Subcutaneous abdominal adipose tissue (tissue), 5 donors: ENCODE data around the gene EME1.

Experiments
- H3K27ac ChIP-seq: one replicate; pipeline ENCODE4 v1.7.0; 2013; ENCODE audit warnings: low read depth, mild to moderate bottlenecking, inconsistent platforms, low read length, moderate library complexity
- H3K27me3 ChIP-seq, 5 donors: one replicate each; pipeline ENCODE4 v1.7.0; 2013; ENCODE audit warnings: low read length in 5 of 5, inconsistent platforms in 1 of 5; ENCODE audit not compliant: control insufficient read depth in 5 of 5, insufficient read depth in 4 of 5
- H3K36me3 ChIP-seq, 5 donors: one replicate each; pipeline ENCODE4 v1.7.0; 2013; ENCODE audit warnings: low read length in 5 of 5; ENCODE audit not compliant: control insufficient read depth in 5 of 5, insufficient read depth in 5 of 5
- H3K4me1 ChIP-seq, 5 donors: one replicate each; pipeline ENCODE4 v1.7.0; 2013; ENCODE audit warnings: low read length in 5 of 5, mild to moderate bottlenecking in 3 of 5, moderate library complexity in 1 of 5; ENCODE audit not compliant: control insufficient read depth in 5 of 5, insufficient read depth in 5 of 5
- H3K4me3 ChIP-seq, 5 donors: one replicate each; pipeline ENCODE4 v1.7.0; 2013; ENCODE audit warnings: low read length in 5 of 5, low read depth in 1 of 5
- H3K9ac ChIP-seq, 5 donors: one replicate each; pipeline ENCODE4 v1.7.0; 2013; ENCODE audit warnings: low read length in 5 of 5, mild to moderate bottlenecking in 4 of 5, moderate library complexity in 3 of 5
- H3K9me3 ChIP-seq, 5 donors: one replicate each; pipeline ENCODE4 v1.7.0; 2013; ENCODE audit warnings: low read length in 5 of 5; ENCODE audit not compliant: control insufficient read depth in 5 of 5
- donor health status: healthy.
- donor health status: healthy.
- donor health status: healthy.
- donor health status: healthy.
- donor health status: healthy.

Gene EME1

GRCh38 chr17:50372758-50373556 lies at the start of gene EME1, which contains the start of gene MRPL27:
Gene EME1 (plus strand): TSS chr17:50373229. CDS start chr17:50375209, 1,980 bp downstream.
Gene MRPL27 (minus strand): TSS chr17:50373184. CDS start chr17:50373170, 14 bp downstream.
- no peaks in the 10 kb centered on the region for H3K27me3 ChIP-seq
- H3K4me3 ChIP-seq: peak within 1 kb of the TSS; percentile 86 to 98 (median 94)
- peak within 1 kb of the TSS; percentile 78 to 96 (median 91) for H3K9ac ChIP-seq
- peaks cover 3 to 19% (median 16%) of the 10 kb centered on the region in 5 donors for H3K4me1 ChIP-seq
- no peaks in the 10 kb centered on the region for H3K9me3 ChIP-seq
- peak within 1 kb of the TSS; percentile 89 for H3K27ac ChIP-seq
- H3K36me3 ChIP-seq: peaks cover 9 to 25% (median 23%) of the 10 kb centered on the region in 5 donors

GRCh38 chr17:50325906-50326305 lies 47.1 kb upstream of the EME1 start:
- no peak overlapping the region for H3K9ac ChIP-seq
- no peak overlapping the region for H3K27ac ChIP-seq
- no peak overlapping the region for H3K4me3 ChIP-seq
- no peaks in the 10 kb centered on the region for H3K9me3 ChIP-seq
- peaks cover 0 to 8% (median 5%) of the 10 kb centered on the region in 5 donors for H3K4me1 ChIP-seq
- no peaks in the 10 kb centered on the region for H3K27me3 ChIP-seq
- no peaks in the 10 kb centered on the region for H3K36me3 ChIP-seq

- Histone ChIP-seq H3K27ac (no peak overlapping the region), H3K4me1 (peaks cover 0 to 8% (median 5%) of the 10 kb centered on the region in 5 donors)
Observed at GRCh38 chr17:50326831-50327364, 46.1 kb upstream of the EME1 start.

GRCh38 chr17:50328363-50329325 lies 44.4 kb upstream of the EME1 start:
- no peak overlapping the region for H3K27ac ChIP-seq
- no peaks in the 10 kb centered on the region for H3K9me3 ChIP-seq
- peaks cover 0 to 8% (median 5%) of the 10 kb centered on the region in 5 donors for H3K4me1 ChIP-seq
- no peak overlapping the region for H3K9ac ChIP-seq
- no peak overlapping the region for H3K4me3 ChIP-seq
- no peaks in the 10 kb centered on the region for H3K36me3 ChIP-seq
- H3K27me3 ChIP-seq: peaks cover 0 to 6% (median 0%) of the 10 kb centered on the region in 5 donors

More at GRCh38 chr17:50326831-50327364, 46.1 kb upstream of the EME1 start:
- H3K9ac ChIP-seq: no peak overlapping the region
- no peak overlapping the region for H3K4me3 ChIP-seq
- no peaks in the 10 kb centered on the region for H3K9me3 ChIP-seq
- H3K36me3 ChIP-seq: no peaks in the 10 kb centered on the region
- no peaks in the 10 kb centered on the region for H3K27me3 ChIP-seq

- peaks cover 0 to 8% (median 5%) of the 10 kb centered on the region in 5 donors for H3K4me1 ChIP-seq
- H3K36me3 ChIP-seq: no peaks in the 10 kb centered on the region
- no peak overlapping the region for H3K4me3 ChIP-seq
- H3K27ac ChIP-seq: no peak overlapping the region
- H3K9ac ChIP-seq: no peak overlapping the region
- H3K9me3 ChIP-seq: no peaks in the 10 kb centered on the region
- peaks cover 0 to 6% (median 0%) of the 10 kb centered on the region in 5 donors for H3K27me3 ChIP-seq
Observed at GRCh38 chr17:50329716-50330115, 43.3 kb upstream of the EME1 start.

GRCh38 chr17:50330151-50330775 lies 42.8 kb upstream of the EME1 start:
- Histone ChIP-seq H3K36me3 (no peaks in the 10 kb centered on the region), H3K4me3 (no peak overlapping the region), H3K4me1 (peaks cover 0 to 8% (median 5%) of the 10 kb centered on the region in 5 donors), H3K27ac (no peak overlapping the region), H3K9ac (no peak overlapping the region), H3K9me3 (no peaks in the 10 kb centered on the region), H3K27me3 (peaks cover 0 to 6% (median 0%) of the 10 kb centered on the region in 5 donors)

- no peaks in the 10 kb centered on the region for H3K9me3 ChIP-seq
- H3K9ac ChIP-seq: no peak overlapping the region
- peaks cover 0 to 6% (median 0%) of the 10 kb centered on the region in 5 donors for H3K27me3 ChIP-seq
- H3K36me3 ChIP-seq: no peaks in the 10 kb centered on the region
- peaks cover 0 to 8% (median 5%) of the 10 kb centered on the region in 5 donors for H3K4me1 ChIP-seq
- no peak overlapping the region for H3K4me3 ChIP-seq
- H3K27ac ChIP-seq: no peak overlapping the region
Observed at GRCh38 chr17:50331085-50331791, 41.8 kb upstream of the EME1 start.

GRCh38 chr17:50332196-50332595 lies 40.8 kb upstream of the EME1 start:
- H3K4me1 ChIP-seq: peaks cover 0 to 8% (median 5%) of the 10 kb centered on the region in 5 donors
- H3K36me3 ChIP-seq: no peaks in the 10 kb centered on the region
- H3K27me3 ChIP-seq: peaks cover 0 to 6% (median 0%) of the 10 kb centered on the region in 5 donors
- no peak overlapping the region for H3K9ac ChIP-seq
- H3K4me3 ChIP-seq: no peak overlapping the region
- H3K27ac ChIP-seq: no peak overlapping the region
- H3K9me3 ChIP-seq: no peaks in the 10 kb centered on the region
